Stimulated activated naive B cell treated with anti-CD40 and anti-IgM and Interleukin-4, amounts not matched to agents 10 μg/mL and 1 μg/mL and 100 μg/mL, for 72 hours (primary cell): ENCODE data around the gene ARHGEF4.
"Not testable (repeated sequence)": the region's sequence is repeated elsewhere in the genome, so short reads cannot be mapped to it uniquely, and the experiment has no call there.

Source experiments
- ATAC-seq, 2 donors: fragments of 150-1000 bp; cut with Tn5 transposase; replicated peaks; 2 replicates each; pipeline ENCODE4 v1.10.0; 2021; ENCODE audit warnings: moderate library complexity in 1 of 2
- DNase-seq: peaks from one replicate; pipeline ENCODE4 v3.0.0; 2021
- H3K27ac Mint-ChIP-seq: one replicate; pipeline ENCODE4 v1.8.0; 2022; ENCODE audit warnings: mild to moderate bottlenecking, mixed read lengths
- H3K27me3 Mint-ChIP-seq, 2 donors: one replicate each; pipeline ENCODE4 v1.8.0; 2022; ENCODE audit warnings: mixed read lengths in 2 of 2
- H3K36me3 Mint-ChIP-seq, 2 donors: one replicate each; pipeline ENCODE4 v1.8.0; 2022; ENCODE audit warnings: mixed read lengths in 2 of 2, mild to moderate bottlenecking in 1 of 2
- H3K4me1 Mint-ChIP-seq, 2 donors: one replicate each; pipeline ENCODE4 v1.8.0; 2022; ENCODE audit warnings: mixed read lengths in 2 of 2, mild to moderate bottlenecking in 1 of 2
- H3K4me3 Mint-ChIP-seq, 2 donors: one replicate each; pipeline ENCODE4 v1.8.0; 2022; ENCODE audit warnings: mild to moderate bottlenecking in 2 of 2, mixed read lengths in 2 of 2, moderate library complexity in 1 of 2
- H3K9me3 Mint-ChIP-seq, 2 donors: one replicate each; pipeline ENCODE4 v1.8.0; 2022; ENCODE audit warnings: mixed read lengths in 2 of 2, mild to moderate bottlenecking in 1 of 2

ARHGEF4 gene

DNA sequence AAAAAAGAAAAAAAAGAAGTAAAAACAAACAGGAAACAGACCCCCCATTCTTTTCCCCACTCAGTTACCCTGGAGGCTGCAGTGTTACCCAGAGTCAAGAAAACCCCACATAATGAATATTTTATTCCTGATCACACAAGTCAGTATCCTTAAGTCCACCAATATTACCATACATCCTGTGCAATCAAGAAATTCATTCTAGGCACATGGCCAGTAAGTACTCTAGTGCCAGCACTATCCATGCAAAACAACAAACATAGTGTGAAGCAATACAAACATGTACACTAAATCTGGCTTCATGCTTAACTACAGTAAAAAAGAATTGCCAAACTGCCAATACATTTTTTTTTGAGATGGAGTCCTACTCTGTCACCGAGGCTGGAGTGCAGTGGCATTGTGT, 145.0 kb downstream of the ARHGEF4 start:
- H3K9me3 Mint-ChIP-seq, result no peaks in the 10 kb centered on the region
- peaks cover 11 to 13% of the 10 kb centered on the region in 2 donors for H3K4me1 Mint-ChIP-seq
- ATAC-seq, result no peak
- DNase-seq, result no peak
- no peak overlapping the region for H3K4me3 Mint-ChIP-seq
- no peak overlapping the region for H3K27ac Mint-ChIP-seq
- no peaks in the 10 kb centered on the region for H3K36me3 Mint-ChIP-seq
- H3K27me3 Mint-ChIP-seq, result no peaks in the 10 kb centered on the region

- Mint-ChIP-seq H3K27me3 (no peaks in the 10 kb centered on the region), H3K4me3 (no peak overlapping the region), H3K27ac (no peak overlapping the region), H3K9me3 (no peaks in the 10 kb centered on the region), H3K4me1 (peaks cover 11 to 13% of the 10 kb centered on the region in 2 donors), H3K36me3 (no peaks in the 10 kb centered on the region)
- no peak for ATAC-seq
- no peak for DNase-seq
These were observed 148.6 kb downstream of the ARHGEF4 start for GRCh38 chr2:130985206-130985780.

DNA sequence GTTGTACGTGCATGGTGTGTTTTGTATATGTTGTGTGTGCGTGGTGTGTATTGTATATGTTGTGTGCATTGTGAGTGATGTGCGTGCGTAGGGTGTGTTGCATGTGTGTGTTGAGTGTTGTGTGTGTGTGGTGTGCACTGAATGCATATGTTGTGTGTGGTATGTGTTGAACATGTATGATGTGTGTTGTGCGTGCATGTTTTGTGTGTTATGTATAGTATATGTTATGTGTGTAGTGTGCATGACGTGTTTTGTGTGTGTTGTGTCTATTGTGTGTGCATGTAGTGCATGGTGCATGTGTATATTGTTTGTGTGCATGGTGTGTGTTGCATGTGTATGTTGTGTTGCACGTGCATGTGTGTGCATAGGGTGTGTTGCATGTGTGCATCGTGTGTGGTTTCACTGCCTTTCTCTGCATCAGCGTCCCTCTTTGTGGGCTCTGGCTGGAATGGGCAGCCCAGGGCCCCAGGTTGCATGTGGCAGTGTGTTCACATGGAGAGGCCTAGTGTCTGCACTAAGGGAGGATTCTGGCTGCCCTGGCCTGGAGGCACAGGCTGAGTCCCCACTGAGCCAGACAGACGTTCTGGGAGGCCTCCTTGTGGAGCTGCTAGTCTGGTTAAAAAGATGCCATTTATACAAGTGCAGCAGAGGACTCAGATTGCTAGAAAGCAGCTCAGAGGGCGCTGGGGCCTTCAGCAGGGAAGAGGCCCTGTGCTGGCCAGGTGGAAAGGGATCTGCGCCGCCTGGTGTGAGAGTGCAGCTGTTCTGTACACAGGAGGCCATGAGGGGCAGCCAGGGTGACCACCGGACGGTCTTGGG, 149.3 kb downstream of the ARHGEF4 start:
- no peaks in the 10 kb centered on the region for H3K27me3 Mint-ChIP-seq
- no peaks in the 10 kb centered on the region for H3K36me3 Mint-ChIP-seq
- peaks cover 0 to 1% of the 10 kb centered on the region in 2 donors for H3K9me3 Mint-ChIP-seq
- DNase-seq (no peak), ATAC-seq (no peak)
- H3K4me1 Mint-ChIP-seq, result peaks cover 11 to 13% of the 10 kb centered on the region in 2 donors
- no peak overlapping the region for H3K27ac Mint-ChIP-seq
- no peak overlapping the region for H3K4me3 Mint-ChIP-seq

DNA sequence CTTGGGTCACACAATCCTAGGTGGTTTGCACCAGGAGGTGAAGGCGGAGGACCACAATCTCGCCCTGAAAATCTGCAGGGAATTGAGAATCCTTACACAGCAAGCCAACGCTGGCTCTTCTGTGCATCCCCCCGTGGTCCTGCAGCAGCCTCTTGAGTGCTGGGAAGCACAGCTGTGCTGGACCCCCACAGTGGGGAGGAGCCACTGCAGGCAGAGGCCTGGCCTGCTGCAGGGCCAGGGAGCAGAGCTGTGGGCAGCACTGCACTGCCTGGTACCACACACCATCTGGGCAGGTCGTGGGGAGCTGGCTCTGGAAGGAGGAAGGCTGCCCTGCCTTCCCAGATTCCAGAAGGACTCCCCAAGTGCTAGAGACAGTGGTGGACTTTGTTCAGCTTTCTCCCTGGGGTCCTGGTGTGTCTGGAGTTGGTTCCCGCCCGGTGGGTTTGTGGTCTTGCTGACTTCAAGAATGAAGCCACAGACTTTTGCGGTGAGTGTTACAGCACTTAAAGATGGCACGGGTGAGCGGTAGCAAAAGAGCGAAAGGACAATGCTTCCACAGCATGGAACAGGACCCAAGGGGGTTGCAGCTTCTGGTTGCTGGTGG, 150.3 kb downstream of the ARHGEF4 start:
- Mint-ChIP-seq H3K27ac (no peak overlapping the region), H3K9me3 (peaks cover 0 to 1% of the 10 kb centered on the region in 2 donors), H3K36me3 (no peaks in the 10 kb centered on the region), H3K4me1 (peaks cover 11 to 13% of the 10 kb centered on the region in 2 donors), H3K4me3 (no peak overlapping the region), H3K27me3 (no peaks in the 10 kb centered on the region)
- ATAC-seq (no peak), DNase-seq (no peak)

DNA sequence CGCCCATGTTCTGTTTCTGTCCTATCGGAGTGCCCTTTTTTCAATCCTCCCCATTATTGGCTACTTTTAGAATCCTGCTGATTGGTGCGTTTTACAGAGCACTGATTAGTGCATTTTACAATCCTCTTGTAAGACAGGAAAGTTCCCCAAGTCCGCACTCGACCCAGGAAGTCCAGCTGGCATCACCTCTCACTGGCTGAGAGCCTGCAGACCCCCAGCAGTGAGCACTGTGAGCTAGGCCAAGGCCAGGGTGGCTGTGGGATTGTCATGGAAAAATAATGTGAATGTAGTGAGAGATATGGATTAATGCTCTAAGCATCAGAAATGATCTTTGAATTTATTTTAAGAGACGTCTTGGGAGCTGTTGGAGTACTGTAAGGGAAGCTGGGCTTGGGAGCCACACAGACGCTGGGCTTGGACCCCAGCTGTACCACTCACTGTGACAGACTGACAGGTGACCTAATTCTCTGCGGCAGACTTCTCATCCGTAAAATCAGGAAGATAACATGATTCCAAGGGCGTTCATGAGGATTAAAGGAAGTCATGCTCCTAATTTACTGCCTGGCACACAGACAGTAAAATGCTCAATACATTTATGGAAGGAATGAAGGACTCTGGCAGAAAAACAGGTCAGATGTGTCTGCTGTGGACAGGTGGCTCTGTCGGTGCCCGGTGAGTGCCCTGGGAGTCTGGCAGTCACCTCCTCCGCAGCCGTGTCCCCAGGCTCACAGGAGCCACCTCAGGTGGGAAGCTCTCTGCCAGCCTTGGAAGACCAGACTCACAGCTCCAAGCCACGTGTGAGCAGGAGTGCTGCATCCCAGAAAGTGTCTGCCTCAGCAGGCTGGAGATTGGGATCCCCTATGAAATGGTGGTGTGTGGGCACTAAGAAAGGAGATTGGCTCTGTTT, 151.1 kb downstream of the ARHGEF4 start:
- H3K27me3 Mint-ChIP-seq, result no peaks in the 10 kb centered on the region
- no peak for ATAC-seq
- H3K4me1 Mint-ChIP-seq, result peaks cover 11 to 13% of the 10 kb centered on the region in 2 donors
- H3K27ac Mint-ChIP-seq, result no peak overlapping the region
- H3K9me3 Mint-ChIP-seq, result peaks cover 0 to 3% of the 10 kb centered on the region in 2 donors
- H3K4me3 Mint-ChIP-seq, result no peak overlapping the region
- DNase-seq, result no peak
- H3K36me3 Mint-ChIP-seq, result no peaks in the 10 kb centered on the region

- not testable (repeated sequence) for H3K9me3 Mint-ChIP-seq, H3K27ac Mint-ChIP-seq, DNase-seq, H3K36me3 Mint-ChIP-seq, H3K4me1 Mint-ChIP-seq, H3K4me3 Mint-ChIP-seq, ATAC-seq
- H3K27me3 Mint-ChIP-seq, result peaks cover 3 to 13% of the 10 kb centered on the region in 2 donors
These were observed 154.7 kb downstream of the ARHGEF4 start for GRCh38 chr2:130991446-130991845.

- ATAC-seq, H3K4me1 Mint-ChIP-seq, H3K9me3 Mint-ChIP-seq, H3K27ac Mint-ChIP-seq, H3K36me3 Mint-ChIP-seq, H3K4me3 Mint-ChIP-seq, DNase-seq: not testable (repeated sequence)
- peaks cover 3 to 13% of the 10 kb centered on the region in 2 donors for H3K27me3 Mint-ChIP-seq
These were observed 155.3 kb downstream of the ARHGEF4 start for GRCh38 chr2:130992003-130992402.

DNA sequence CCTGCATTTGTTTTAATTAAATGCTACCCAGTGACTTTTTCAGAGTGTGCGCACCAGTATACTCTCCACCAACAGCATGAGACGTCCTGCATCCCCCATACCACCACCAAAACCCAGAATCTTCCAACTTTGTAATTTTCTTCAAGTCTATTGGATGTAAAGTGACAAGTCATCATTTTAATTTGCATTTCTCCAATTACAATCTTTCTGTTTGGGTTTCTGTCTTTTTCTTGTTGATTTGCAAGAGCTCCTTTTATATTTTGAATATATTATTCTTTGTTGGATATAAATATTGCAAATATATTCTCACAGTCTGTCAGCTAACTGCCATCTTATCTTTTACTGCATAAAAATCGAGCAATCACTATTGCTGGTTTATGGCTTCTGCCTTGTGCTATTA, 160.0 kb downstream of the ARHGEF4 start:
- no peaks in the 10 kb centered on the region for H3K36me3 Mint-ChIP-seq
- no peaks in the 10 kb centered on the region for H3K4me1 Mint-ChIP-seq
- DNase-seq (no peak), ATAC-seq (no peak)
- H3K9me3 Mint-ChIP-seq, result peaks cover 0 to 1% of the 10 kb centered on the region in 2 donors
- no peak overlapping the region for H3K27ac Mint-ChIP-seq
- no peak overlapping the region for H3K4me3 Mint-ChIP-seq
- H3K27me3 Mint-ChIP-seq, result peaks cover 10 to 24% of the 10 kb centered on the region in 2 donors

DNA sequence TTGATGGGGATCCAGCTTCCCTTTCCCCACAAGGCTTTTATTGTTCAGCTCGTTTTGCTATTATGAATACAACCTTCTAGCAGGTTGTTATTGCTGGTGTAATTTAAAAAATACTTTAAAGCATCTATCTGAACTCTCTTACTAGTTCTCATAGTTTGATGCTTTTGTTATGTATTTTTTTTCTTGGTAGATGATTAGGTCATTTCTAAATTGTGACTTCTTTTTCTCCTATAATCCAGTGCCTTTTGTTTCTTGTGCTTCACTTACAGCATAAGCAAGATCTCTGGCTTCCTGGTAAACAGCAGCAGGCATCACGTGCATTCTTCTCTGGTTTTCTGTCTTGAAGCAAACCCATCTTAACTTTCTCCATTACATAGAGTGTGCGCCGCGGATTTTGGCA, 160.5 kb downstream of the ARHGEF4 start:
- Mint-ChIP-seq H3K36me3 (no peaks in the 10 kb centered on the region), H3K4me3 (no peak overlapping the region), H3K9me3 (peaks cover 0 to under 1% of the 10 kb centered on the region in 2 donors), H3K4me1 (no peaks in the 10 kb centered on the region), H3K27me3 (peaks cover 12 to 26% of the 10 kb centered on the region in 2 donors), H3K27ac (no peak overlapping the region)
- ATAC-seq (no peak), DNase-seq (no peak)

- DNase-seq (no peak), ATAC-seq (no peak)
- no peaks in the 10 kb centered on the region for H3K4me1 Mint-ChIP-seq
- H3K9me3 Mint-ChIP-seq, result no peaks in the 10 kb centered on the region
- H3K27me3 Mint-ChIP-seq, result peaks cover 16 to 26% of the 10 kb centered on the region in 2 donors
- H3K27ac Mint-ChIP-seq, result no peak overlapping the region
- no peaks in the 10 kb centered on the region for H3K36me3 Mint-ChIP-seq
- H3K4me3 Mint-ChIP-seq, result no peak overlapping the region
These were observed 161.8 kb downstream of the ARHGEF4 start for GRCh38 chr2:130998561-130998960.

DNA sequence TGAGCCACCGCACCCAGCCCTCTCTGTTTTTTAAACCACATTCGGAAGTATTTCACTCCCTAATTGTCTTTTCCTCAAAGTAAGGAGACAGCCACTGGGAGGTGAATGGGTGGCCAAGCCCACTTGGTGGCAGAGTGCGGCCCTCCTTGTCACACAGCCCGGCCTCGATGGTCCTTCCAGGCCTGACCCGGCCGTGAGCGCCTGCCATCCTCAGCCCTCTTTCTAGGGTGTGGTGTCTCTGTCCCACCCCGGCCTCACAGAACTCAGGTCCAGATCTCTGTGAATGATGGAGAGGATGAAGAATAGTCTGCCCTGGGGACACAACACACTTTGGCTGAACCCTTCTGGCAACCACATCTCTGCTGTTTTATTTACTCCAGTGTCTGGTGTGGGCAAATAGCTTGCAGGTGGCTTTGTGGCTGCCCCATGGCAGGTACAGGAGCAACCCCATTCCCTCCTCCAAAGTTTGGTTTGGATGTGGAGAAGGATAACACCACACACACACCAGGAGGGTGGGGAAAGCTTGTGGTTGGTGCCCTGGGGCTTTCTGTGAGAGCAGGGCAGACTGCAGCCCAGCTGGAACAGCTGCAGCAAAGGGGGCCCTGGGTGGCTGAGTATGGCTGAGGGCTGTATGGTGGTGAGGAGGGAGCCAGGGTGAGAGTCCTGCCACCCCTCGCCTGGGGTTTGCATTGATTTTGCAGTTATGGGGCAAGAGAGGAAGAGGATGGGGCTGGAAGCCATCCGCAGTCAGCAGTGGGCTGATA, 167.9 kb downstream of the ARHGEF4 start:
- Mint-ChIP-seq H3K27ac (no peak overlapping the region), H3K4me3 (no peak overlapping the region), H3K4me1 (no peaks in the 10 kb centered on the region), H3K36me3 (no peaks in the 10 kb centered on the region), H3K27me3 (peaks cover 13 to 26% of the 10 kb centered on the region in 2 donors), H3K9me3 (no peaks in the 10 kb centered on the region)
- DNase-seq (no peak), ATAC-seq (no peak)

GRCh38 chr2:131005216-131005935, 168.7 kb downstream of the ARHGEF4 start:
- peaks cover 18 to 33% of the 10 kb centered on the region in 2 donors for H3K27me3 Mint-ChIP-seq

GRCh38 chr2:131006561-131006960, 169.8 kb downstream of the ARHGEF4 start:
- H3K4me1 Mint-ChIP-seq, result no peaks in the 10 kb centered on the region
- no peaks in the 10 kb centered on the region for H3K36me3 Mint-ChIP-seq
- H3K9me3 Mint-ChIP-seq, result peaks cover 0 to 2% of the 10 kb centered on the region in 2 donors
- DNase-seq, result no peak
- H3K4me3 Mint-ChIP-seq, result no peak overlapping the region
- peaks cover 20 to 37% of the 10 kb centered on the region in 2 donors for H3K27me3 Mint-ChIP-seq
- ATAC-seq, result no peak
- H3K27ac Mint-ChIP-seq, result no peak overlapping the region

More at GRCh38 chr2:131005216-131005935, 168.7 kb downstream of the ARHGEF4 start:
- H3K4me3 Mint-ChIP-seq, result no peak overlapping the region
- peaks cover 0 to 2% of the 10 kb centered on the region in 2 donors for H3K9me3 Mint-ChIP-seq
- H3K4me1 Mint-ChIP-seq, result no peaks in the 10 kb centered on the region
- H3K36me3 Mint-ChIP-seq, result no peaks in the 10 kb centered on the region
- ATAC-seq (no peak), DNase-seq (no peak)
- no peak overlapping the region for H3K27ac Mint-ChIP-seq
